Left ventricle myocardium superior (tissue), 1 donor: ENCODE data around the gene ATP8B1. TPM values are rescaled to one million over a fixed set of nuclear protein-coding genes. Genes with fewer than 3 reads are reported as not detected.

ENCODE experiments used
- ATAC-seq: fragments of 200-7000 bp; cut with Tn5 transposase; one replicate; pipeline ENCODE4 v1.9.1; 2020; ENCODE audit warnings: mild to moderate bottlenecking, moderate library complexity
- DNase-seq: peaks from one replicate; pipeline ENCODE4 v3.0.0-alpha.2; 2020
- intact Hi-C: fragments of 100-400 bp; cut with micrococcal nuclease; formaldehyde crosslinking; loops from one replicate; pipeline ENCODE4 v1.11.0; 2022
- total RNA-seq: library from RNA; stranded (reverse); fragmentation: NEBNext Ultra II Directional; extraction: Animal tissue kit (Norgen Biotek cat#: 25700); gene quantifications from one replicate; pipeline ENCODE4 v1.2.1, GENCODE V29; 2021
- donor health status: DM: no; HTN: yes; CAD: no; lungs with severe emphysema.

Gene ATP8B1
- total RNA-seq, 1 donor from 2014 or later: 4.0 TPM

GRCh38 chr18:57797209-57797651 is 5.9 kb downstream of the ATP8B1 start:
- ATAC-seq (peak; percentile 53), DNase-seq (no peak)
- intact Hi-C loops: no loop called here

DNA sequence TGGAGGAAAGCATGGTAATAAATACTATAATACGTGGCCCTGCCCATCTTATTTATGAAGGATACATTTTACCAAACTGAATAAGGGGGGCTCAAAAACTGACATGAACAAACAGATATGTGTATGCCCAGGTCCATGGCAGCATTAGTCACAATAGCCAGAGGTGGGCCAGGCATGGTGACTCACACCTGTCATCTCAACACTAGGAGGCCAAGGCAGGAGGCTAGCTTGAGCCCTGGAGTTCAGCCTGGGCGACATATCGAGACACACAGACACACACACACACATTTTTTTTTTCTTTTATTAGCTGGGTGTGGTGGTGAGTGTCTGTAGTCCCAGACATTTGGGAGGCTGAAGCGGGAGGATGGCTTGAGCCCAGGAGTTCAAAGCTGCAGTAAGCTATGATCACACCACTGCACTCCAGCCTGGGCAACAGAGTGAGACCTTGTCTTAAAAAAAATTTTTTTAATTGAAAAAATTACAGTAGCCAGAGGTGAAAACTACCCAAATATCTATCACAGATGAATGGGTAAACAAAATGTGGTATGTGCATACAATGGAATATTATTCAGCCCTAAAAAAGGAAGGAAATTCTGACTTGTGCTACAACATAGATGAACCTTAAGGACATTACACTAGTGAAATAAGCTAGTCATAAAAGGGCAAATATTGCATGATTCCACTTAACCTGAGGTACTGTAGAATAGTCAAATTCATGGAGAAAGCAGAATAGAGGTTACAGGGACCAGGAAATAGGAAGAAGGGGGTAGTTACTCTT is 8.0 kb downstream of the ATP8B1 start:
- no peak for DNase-seq
- intact Hi-C loops: no loop called here
- no peak for ATAC-seq

GRCh38 chr18:57793302-57793986 is 9.7 kb downstream of the ATP8B1 start:
- peak; percentile 35 for ATAC-seq
- intact Hi-C loops: no loop called here
- no peak for DNase-seq

GRCh38 chr18:57792631-57793301 is 10.3 kb downstream of the ATP8B1 start:
- intact Hi-C loops: no loop called here
- peak; percentile 44 for ATAC-seq
- DNase-seq: no peak

DNA sequence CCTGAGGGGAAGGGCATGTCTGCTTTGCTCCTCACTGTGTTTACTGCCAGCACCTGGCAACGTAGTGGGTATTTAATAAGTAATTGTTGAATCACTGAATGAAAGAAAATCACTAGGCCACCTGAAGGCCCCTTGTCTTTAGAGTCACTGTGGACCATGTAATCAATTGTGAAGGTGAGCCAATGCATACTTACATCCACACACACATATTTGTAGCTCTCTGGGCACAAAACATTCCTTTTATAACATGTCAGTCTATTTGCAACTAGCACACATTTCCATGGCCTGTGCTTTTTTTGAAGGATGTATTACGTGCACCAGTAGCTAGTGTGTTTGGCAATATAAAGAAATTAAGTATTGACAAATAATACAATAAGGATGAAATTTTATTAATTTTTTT is 11.2 kb downstream of the ATP8B1 start:
- no peak for DNase-seq
- intact Hi-C loops: no loop called here
- no peak for ATAC-seq

GRCh38 chr18:57791192-57791591 is 11.9 kb downstream of the ATP8B1 start:
- DNase-seq (no peak), ATAC-seq (no peak)
- intact Hi-C loops: no loop called here

- ATAC-seq (no peak), DNase-seq (no peak)
- intact Hi-C loops: no loop called here
Observed at GRCh38 chr18:57790316-57790715, 12.8 kb downstream of the ATP8B1 start.

DNA sequence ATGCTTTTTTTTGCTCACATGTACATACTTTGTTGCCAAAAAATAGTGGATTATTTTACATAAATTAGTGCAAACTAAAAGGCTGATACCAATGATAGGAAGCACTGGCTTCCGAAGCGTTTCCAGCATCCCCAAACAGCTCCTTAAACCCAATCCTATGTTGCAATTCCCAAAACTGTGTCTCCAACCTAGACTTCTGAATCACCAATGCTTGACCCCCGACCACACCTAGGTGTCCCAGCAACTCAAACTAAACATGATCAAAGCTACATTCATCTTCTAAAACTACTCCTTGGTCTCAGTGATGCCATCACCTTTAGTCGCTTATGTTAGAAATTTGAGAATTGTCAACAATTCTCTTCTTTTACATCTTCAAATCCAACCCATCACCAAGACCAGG is 13.4 kb downstream of the ATP8B1 start:
- DNase-seq (no peak), ATAC-seq (no peak)
- intact Hi-C loops: no loop called here

- intact Hi-C loops: no loop called here
- DNase-seq (no peak), ATAC-seq (peak; percentile 25)
Observed at GRCh38 chr18:57789090-57789489, 14.0 kb downstream of the ATP8B1 start.

GRCh38 chr18:57787068-57787685 is 15.9 kb downstream of the ATP8B1 start:
- intact Hi-C loops: no loop called here
- ATAC-seq (peak; percentile 24), DNase-seq (no peak)

DNA sequence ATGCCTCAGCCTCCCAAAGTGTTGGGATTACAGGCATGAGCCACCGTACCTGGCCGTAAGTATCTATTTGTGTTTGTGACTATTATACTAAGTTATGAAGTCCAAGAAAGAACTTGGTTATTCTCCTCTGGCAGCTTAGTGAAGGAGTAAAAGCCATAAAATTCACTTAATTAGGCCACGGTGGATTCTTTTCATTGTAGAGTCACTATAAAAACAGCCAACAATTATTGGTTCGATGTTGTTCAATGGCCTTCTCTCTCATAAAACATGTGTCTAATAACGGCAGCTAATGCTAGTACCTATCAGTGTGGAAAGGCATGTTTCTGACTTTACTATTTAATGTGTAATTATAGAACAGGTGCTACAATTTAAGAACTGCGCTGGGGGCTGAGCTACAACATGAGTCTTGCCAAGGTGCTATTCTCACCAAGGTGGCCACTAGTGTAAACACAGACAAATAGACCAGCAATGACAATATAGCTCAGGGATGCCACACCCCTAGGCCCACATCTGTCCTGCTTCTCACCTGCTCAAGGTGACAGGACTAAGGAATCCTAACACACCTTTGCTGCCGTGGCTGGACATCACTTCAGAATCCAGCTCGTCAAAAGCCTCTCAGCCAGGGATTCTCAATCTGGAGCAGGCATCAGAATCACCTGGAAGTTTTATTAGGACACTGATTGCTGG is 17.2 kb downstream of the ATP8B1 start:
- no peak for DNase-seq
- intact Hi-C loops: no loop called here

DNA sequence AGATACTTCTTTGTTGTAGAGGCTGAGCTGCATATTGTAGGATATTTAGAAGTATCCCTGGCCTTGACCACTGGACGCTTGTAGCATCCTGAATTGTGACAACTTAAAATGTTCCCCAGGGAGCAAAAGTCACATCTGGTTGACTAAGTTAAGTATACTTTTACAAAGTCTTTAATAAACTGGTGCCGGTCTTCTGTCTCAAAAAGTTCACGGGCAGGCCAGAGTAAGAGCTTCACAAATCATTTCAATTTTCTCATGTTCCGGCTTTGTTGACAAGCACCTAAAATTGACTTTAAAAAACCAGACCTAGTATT is 18.4 kb downstream of the ATP8B1 start:
- intact Hi-C loops: no loop called here
- ATAC-seq: no peak
- no peak for DNase-seq

More for the DNA sequence above, 17.2 kb downstream of the ATP8B1 start:
- no peak for ATAC-seq

- ATAC-seq (peak; percentile 4), DNase-seq (no peak)
- intact Hi-C loops: no loop called here
Observed at GRCh38 chr18:57784034-57784800, 18.9 kb downstream of the ATP8B1 start.

GRCh38 chr18:57782049-57782448 is 21.1 kb downstream of the ATP8B1 start:
- intact Hi-C loops: no loop called here
- DNase-seq (no peak), ATAC-seq (no peak)

DNA sequence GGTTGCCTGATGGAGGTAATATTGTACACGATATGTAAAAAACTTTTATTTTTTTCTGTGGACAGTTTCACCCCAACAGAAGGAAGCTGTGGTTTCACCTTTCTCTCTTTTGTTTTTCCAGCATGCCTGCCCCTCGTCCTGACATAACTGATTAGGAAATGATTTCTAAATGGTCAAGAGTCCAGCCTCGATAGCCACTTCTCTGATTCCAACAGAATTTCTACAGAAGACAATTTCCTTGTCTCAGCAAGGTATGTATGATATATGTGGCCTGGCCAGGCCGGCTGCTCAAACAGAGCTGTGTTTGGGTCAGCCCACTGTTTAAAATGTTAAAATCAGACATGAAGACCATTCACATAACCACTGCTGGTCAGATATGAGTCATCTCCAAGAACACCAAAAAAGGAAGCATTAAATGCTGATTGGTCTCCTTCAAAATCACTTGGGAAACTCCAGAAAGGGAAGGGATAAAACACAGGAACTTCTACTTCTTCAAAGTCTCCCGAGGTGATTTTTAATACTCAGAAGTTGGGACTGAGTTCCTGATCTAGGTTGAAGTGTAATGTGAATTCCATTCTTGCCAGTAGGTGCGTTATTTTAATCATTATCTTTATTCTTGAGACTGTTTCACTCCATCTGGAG is 22.3 kb downstream of the ATP8B1 start:
- intact Hi-C loops: no loop called here
- DNase-seq: no peak
- peak; percentile 29 for ATAC-seq

- ATAC-seq (peak; percentile 17), DNase-seq (no peak)
- intact Hi-C loops: no loop called here
Observed at GRCh38 chr18:57780318-57780705, 22.8 kb downstream of the ATP8B1 start.

GRCh38 chr18:57776767-57777166 is 26.3 kb downstream of the ATP8B1 start:
- intact Hi-C loops: no loop called here
- ATAC-seq (peak; percentile 87), DNase-seq (no peak)

GRCh38 chr18:57776354-57776753 is 26.8 kb downstream of the ATP8B1 start:
- intact Hi-C loops: no loop called here
- DNase-seq (no peak), ATAC-seq (no peak)
